GM18502 (cell line): ENCODE data around the gene PTCSC3.

Experiments
- ATAC-seq: cut with Tn5 transposase; IDR thresholded peaks from one replicate; pipeline ENCODE4 v1.9.1; 2021; ENCODE audit warnings: mild to moderate bottlenecking; ENCODE audit not compliant: unreplicated experiment, poor library complexity

PTCSC3 gene

GRCh38 chr14:36087411-36087810 lies 89.1 kb downstream of the PTCSC3 start:
- no peak for ATAC-seq

DNA sequence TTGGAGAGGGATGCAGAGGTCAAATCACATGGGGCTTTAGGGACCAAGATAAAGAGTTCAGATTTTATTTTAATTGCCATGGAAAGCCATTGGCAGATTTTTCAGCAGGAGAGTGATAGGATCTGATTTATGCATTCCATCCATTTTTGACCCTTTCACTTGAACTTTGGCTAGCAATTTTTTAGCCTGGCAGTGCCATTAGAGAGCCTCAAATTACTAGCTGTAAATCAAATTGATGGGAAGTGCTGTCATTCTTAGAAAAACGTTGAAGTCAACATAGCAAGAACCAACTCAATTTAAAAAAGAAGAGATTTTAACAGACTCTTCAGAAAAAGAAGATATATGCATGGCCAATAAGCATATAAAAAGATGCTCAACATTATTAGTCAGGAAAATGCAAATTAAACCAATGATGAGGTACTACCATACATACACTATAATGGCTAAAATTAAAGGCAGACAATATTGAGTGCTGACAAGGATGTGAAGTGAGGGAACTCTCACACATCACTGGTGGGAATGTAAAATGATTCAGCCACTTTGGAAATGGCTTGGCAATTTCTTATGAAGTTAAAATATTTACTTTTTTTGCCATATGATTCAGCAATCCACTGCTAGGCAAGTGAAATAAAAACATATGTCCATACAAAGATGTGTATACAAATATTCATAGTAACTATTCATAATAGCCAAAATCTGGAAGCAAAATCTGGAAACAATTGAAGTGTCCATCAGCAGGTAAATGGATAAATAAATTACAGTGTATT lies 89.7 kb downstream of the PTCSC3 start:
- ATAC-seq, result no peak

- ATAC-seq, result no peak
Measured at GRCh38 chr14:36085861-36086260, 90.7 kb downstream of the PTCSC3 start.
